Measurements from ENCODE around the gene IGSF3.
A peak's percentile ranks its signal among the peaks of the same experiment; 100 is the strongest.
"Not testable (repeated sequence)": the region's sequence is repeated elsewhere in the genome, so short reads cannot be mapped to it uniquely, and the experiment has no call there.

IGSF3 gene

DNA sequence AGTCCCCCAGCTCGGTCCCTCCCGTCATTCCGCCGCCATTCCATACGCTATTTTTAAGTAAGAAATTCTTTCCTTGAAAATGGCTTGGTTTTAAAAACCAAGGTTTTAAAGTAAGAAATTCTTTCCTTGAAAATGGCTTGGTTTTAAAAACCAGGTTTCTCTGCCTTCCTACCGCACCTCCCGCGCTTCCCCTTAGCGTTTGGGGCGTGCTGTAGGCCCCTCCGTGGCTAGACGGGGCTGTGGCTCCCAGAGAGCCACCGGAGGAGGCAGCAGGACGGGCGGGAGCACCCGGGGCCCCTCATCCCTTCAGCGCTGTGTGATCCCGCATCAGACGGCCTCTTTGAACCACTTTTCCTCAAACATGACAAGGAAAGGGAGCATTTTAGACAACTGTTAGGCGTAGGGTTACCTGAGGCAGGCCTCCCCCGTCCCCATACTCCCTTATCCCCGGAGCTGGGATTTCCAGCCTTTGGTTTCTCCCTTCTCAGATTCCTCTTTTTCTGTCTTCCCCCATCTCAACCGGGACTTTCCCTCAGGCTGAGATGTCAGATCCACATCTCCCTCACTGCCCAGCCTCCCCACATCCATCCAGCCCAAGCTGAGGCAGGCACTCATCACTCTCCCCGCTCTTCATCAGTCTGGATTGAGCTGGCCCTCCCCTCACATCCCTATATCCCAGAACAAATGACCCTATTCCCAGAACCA lies 96.2 kb downstream of the IGSF3 start:
- DNase-seq = no peak

DNA sequence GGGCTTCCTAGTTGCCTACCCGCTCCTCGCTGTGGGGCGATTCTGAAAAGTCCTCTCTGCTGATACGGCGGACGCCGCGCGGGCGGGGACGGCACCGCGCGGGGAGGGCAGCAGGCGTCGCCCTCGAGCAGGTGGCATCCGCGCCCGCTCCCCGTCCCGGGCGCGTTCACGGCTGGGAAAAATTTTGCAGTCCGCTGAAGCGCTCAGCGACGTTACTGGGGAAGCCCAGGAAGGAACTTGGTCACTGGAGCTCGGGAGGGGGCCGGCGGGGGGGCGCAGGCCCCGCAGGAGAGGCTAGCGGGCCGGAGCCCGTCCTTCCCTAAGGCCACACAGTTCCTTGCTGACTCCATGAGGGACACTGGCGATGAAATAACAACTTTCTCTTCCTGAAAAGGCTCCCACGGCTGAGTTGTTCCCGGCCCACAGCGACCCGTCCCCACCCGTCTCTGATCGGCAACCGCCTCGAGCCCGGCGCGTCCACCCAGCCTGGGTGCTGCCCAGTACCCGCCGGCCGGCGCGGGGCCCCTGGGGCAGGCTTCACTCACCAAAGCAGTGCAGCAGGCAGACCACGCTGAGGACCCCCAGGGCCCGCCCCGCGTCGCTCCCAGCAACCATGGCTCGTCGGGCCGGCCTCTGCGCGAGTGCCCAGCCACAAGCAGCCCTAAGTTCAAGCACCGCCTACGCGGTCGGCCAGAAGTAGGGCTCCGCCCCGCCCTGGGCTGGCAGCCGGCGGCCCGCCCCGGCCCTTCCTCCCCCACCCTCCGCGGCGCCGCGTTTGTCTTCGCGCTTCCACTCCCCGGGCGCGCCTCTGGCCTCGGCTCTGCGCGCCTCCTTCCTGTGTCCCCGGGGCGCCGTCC lies 96.9 kb downstream of the IGSF3 start, which contains the start of gene CD58:
TSS of gene CD58 (minus strand) at position 669 of the 857 bp plus-strand sequence. CDS start at position 615, 54 bp downstream.
- peak; percentile 86 for DNase-seq

GRCh38 chr1:116569776-116570357 lies 97.7 kb downstream of the IGSF3 start:
- peak; percentile 56 for DNase-seq

DNA sequence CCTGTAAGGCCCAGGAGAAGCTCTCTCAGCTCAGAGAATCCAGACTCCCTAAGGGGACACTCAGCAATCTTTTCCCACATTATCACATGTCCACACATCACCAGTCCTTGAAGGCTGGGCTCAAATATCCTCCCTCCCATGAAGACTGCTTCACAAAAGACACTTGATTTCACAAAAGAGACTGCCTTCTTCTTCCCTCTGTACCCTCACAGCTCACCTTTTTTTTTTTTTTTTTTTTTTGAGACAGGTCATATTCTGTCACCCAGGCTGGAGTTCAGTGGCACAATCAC lies 98.2 kb downstream of the IGSF3 start:
- no peak for DNase-seq

GRCh38 chr1:116568662-116569380 lies 98.7 kb downstream of the IGSF3 start:
- DNase-seq = no peak

DNA sequence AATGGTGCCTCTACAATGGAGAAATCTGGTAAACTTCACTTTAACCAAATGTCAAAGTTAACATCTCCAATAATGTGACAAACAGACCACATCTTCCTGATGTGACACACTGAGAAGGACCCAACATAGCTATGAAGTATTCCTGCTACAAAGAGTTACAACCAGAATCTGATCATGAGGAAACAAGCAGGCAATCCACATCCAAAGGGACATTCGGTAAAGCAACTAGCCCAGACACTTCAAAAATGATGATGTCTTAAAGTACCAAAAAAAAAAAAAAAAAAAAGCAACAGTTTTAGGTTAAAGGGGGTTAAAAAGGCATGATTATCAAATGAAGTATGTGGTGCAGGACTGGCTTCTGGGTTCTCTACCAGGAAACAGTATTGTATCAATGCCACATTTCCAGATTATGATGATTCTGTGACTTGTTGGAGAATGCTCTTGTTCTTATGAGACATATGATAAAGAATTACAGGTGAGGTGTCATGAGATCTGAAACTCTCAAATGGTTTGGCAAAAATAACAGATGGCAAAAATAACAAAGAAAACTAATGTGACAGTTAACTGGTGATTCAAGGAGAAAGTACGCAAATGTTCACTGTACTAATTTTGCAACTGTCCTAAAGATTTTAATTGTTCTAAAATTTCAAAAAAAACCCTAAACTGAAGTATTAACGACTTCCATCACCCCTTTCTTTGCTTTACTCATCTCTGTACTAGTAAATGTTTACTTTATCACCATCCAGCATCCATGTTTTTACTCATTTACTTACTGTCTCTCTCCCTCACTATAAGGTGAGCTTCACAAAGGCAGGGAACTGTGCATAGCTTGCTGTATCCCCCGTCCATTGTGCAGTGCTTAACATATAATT lies 99.5 kb downstream of the IGSF3 start:
- DNase-seq = no peak

DNA sequence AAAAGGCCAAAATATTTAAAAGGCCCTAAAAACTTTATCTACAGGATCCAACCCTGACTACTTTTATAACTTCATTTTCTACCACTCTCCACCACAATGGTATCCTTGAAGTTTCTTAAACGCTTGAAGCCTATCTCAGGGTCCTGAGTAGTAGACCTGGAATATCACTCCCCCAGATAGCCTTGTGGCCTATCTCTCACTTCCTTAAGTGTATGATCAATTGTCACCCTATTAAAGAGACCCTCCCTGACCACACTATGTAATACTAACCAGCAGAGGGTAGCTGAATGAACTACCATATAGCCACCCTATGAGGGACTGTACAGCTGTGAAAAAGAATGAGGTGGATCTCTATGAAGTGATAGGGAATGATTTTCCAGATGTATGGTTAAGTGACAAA lies 102.3 kb downstream of the IGSF3 start:
- no peak for DNase-seq

GRCh38 chr1:116564426-116564825 lies 103.1 kb downstream of the IGSF3 start:
- DNase-seq = no peak

DNA sequence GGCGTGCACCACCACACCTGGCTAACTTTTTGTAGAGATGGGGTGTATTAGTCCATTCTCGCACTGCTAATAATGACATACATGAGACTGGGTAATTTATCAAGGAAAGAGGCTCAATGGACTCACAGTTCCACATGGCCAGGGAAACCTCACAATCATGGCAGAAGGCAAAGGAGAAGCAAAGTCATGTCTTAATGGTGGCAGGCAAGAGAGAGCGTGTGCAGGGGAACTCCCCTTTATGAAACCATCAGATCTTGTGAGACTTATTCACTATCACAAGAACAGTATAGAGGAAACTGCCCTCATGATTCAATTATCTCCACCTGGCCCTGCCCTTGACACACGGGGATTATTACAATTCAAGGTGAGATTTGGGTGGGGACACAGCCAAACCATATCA lies 105.1 kb downstream of the IGSF3 start:
- not testable (repeated sequence) for DNase-seq

GRCh38 chr1:116561563-116561962 lies 106.0 kb downstream of the IGSF3 start:
- no peak for DNase-seq

GRCh38 chr1:116560704-116561490 lies 106.6 kb downstream of the IGSF3 start:
- DNase-seq = no peak

DNA sequence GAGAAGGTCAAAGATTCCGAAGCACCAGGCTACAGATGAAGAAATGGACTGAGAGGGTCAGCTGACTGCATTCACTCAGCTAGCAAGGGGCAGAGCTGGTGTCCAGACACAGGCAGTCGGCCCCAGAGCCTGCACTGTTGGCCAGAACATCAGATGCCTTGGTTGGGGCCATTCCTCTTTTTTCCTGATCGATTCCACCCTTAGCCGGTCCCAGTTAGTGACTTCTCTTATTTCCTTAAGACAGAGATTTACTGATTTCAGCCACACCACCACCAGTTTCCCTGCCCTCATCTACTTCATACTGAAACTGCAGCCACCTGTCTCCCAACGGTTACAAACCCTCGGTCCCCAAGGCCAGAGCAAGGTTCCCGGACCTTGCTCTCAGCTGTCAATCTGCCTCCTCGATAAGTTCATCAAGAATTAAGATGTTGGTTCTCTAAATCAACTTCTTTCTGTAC lies 108.2 kb downstream of the IGSF3 start:
- no peak for DNase-seq

DNA sequence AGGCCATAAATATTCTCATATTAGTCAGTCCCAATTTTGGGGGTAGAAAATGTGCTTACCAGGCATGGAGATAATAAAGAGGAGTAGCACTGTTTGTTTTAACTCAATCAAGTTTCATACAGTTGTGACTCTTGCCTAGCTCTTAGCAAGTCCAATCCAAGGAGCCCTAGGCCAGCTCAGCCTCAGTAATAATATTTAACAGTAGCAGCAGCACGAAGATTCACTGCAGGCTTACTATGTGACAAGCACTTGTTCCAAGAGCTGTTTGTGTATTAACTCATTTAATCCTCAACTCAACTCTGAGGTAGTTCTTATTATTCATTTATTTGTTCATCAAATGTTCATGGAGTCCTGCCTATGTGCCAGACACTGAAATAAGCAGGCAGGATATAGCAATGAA lies 109.0 kb downstream of the IGSF3 start:
- no peak for DNase-seq

DNA sequence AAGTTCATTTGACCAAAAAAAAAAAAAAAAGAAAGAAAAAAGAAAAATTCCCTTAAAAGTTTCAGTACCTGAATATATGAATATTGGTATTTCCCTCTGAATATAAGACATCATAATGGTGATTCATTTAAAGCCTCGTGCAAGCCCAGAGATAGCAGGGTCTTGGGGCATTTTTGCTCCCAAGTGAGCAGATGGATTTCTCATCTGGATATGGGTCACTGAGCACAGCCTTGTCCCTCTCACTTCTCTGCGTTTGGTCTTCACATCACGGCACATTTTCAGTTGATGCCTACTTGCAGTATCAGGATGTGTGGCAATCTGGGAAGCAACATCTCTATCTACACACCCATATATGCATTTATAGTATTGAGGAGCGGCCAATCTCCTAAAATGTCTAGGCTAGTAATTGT lies 109.4 kb downstream of the IGSF3 start:
- no peak for DNase-seq

DNA sequence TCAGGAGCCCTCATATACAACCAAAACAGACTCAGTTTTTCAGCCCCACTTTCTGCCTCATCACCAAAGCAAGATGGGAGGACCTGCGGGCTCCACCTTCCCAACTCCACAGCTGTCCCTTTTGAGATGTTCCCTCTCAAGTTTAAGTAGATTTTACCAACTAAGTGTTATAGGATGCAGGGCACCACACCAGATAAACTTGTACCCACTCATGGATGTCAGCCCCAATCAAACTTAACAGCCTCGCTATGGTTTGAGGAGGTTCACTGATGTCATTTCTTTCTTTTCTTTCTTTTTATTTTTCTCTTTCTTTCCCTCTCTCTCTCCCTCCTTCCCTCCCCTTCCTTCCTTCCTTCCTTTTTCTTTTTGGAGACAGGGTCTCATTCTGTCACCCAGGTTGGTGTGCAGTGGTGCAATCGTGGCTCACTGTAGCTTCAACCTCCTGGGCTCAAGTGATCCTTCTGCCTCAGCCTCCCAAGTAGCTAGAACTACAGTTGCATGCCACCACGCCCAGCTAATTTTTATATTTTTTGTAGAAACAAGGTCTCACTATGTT lies 110.1 kb downstream of the IGSF3 start:
- DNase-seq = no peak

- DNase-seq = peak; percentile 64
Observed at GRCh38 chr1:116556289-116557006, 111.1 kb downstream of the IGSF3 start.

- no peak for DNase-seq
Observed at GRCh38 chr1:116554924-116555323, 112.6 kb downstream of the IGSF3 start.

DNA sequence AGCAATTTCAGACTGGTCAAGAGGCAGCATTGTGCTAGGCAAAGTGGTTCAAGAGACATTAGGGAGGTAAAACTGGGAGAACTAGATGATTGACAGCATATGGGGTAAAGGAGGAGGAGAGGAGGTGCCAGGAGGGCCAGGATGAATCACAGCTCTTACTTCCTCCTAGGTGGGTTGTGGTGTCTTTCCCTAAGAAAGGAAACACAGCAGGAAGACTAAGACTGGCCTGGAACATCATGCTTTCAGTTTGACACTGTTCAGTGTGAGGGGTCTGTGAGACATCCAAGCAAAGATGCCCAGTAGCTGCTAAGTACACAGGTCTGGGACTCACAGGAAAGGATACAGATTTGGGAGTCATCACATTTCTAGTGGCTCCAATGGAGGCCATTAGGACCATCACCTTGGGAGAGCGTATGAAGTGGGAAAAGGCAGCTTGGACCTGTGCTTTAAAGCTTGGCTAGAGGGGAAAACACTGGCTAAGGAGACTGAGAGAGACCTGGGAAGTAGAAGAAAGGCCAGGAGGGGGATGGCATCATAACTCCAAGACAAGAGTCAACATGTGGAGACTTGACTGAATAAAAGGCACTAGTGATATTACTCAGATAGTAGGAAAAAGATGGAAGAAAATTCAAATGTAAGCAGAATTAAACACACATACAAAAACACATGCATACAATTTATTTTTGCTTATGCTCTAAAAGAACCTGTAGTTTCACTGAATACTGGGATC lies 114.0 kb downstream of the IGSF3 start:
- no peak for DNase-seq

- DNase-seq = no peak
Observed at GRCh38 chr1:116546354-116546977, 121.1 kb downstream of the IGSF3 start.
